HFF-Myc (cell line): ENCODE data around the gene DGCR8.

Experiments
- DNase-seq: peaks from one replicate; pipeline ENCODE4 v3.0.0-alpha.2; 2011; ENCODE audit warnings: low read depth; ENCODE audit errors: extremely low read depth
- H3K4me3 ChIP-seq: replicated peaks from 2 replicates; pipeline ENCODE4 v1.5.1; 2011; ENCODE audit warnings: low read depth, mild to moderate bottlenecking, control low read depth, low read length
- CTCF ChIP-seq: IDR thresholded peaks from 2 replicates; pipeline ENCODE4 v1.5.1; 2012; ENCODE audit warnings: mild to moderate bottlenecking, low read depth, low read length, control low read depth; ENCODE audit errors: missing control alignments

The DGCR8 gene

GRCh38 chr22:20124083-20124787, 44.2 kb downstream of the DGCR8 start:
- no peak for TF ChIP-seq CTCF
- no peak for DNase-seq
- no peak overlapping the region for H3K4me3 ChIP-seq

- no peak for TF ChIP-seq CTCF
- DNase-seq = no peak
- no peak overlapping the region for H3K4me3 ChIP-seq
Observed at GRCh38 chr22:20125201-20126174, 45.4 kb downstream of the DGCR8 start.

GRCh38 chr22:20126284-20127029, 46.4 kb downstream of the DGCR8 start:
- H3K4me3 ChIP-seq = no peak overlapping the region
- DNase-seq = no peak

GRCh38 chr22:20127318-20127868, 47.4 kb downstream of the DGCR8 start:
- no peak for DNase-seq
- H3K4me3 ChIP-seq = no peak overlapping the region
- TF ChIP-seq CTCF = no peak

More at GRCh38 chr22:20126284-20127029, 46.4 kb downstream of the DGCR8 start:
- no peak for TF ChIP-seq CTCF

GRCh38 chr22:20127869-20128618, 48.0 kb downstream of the DGCR8 start:
- DNase-seq = no peak
- no peak for TF ChIP-seq CTCF
- no peak overlapping the region for H3K4me3 ChIP-seq

- DNase-seq = no peak
- TF ChIP-seq CTCF = no peak
- H3K4me3 ChIP-seq = no peak overlapping the region
Observed at GRCh38 chr22:20128619-20128901, 48.5 kb downstream of the DGCR8 start.
